KMS-11 (cell line): ENCODE data around the gene KCTD17.

Experiments used
- H2AFZ ChIP-seq: fragments of 200-600 bp; sonication (generic); 2 replicates; pipeline ENCODE4 v1.6.1; 2016; ENCODE audit warnings: antibody characterized with exemption, mixed run types, low read depth
- H3K27ac ChIP-seq: fragments of 200-600 bp; sonication (generic); 2 replicates; pipeline ENCODE4 v1.6.1; 2016; ENCODE audit warnings: mild to moderate bottlenecking, mixed run types
- H3K27me3 ChIP-seq: fragments of 200-600 bp; sonication (generic); 2 replicates; pipeline ENCODE4 v1.6.1; 2017; ENCODE audit warnings: mild to moderate bottlenecking, low read depth, mixed run types, moderate library complexity; ENCODE audit not compliant: insufficient read depth
- H3K36me3 ChIP-seq: fragments of 200-600 bp; sonication (generic); 2 replicates; pipeline ENCODE4 v1.6.1; 2017; ENCODE audit warnings: mild to moderate bottlenecking, mixed run types; ENCODE audit not compliant: insufficient read depth
- H3K4me1 ChIP-seq: fragments of 200-600 bp; sonication (generic); 2 replicates; pipeline ENCODE4 v1.6.1; 2016; ENCODE audit warnings: mild to moderate bottlenecking, low read depth, mixed run types; ENCODE audit not compliant: poor library complexity, severe bottlenecking
- H3K4me2 ChIP-seq: fragments of 200-600 bp; sonication (generic); 2 replicates; pipeline ENCODE4 v1.7.0; 2016; ENCODE audit warnings: mild to moderate bottlenecking, mixed run types
- H3K4me3 ChIP-seq: fragments of 200-600 bp; sonication (generic); IDR thresholded peaks from 2 replicates; pipeline ENCODE4 v1.6.1; 2017; ENCODE audit warnings: low read depth, low read length, mixed read lengths; ENCODE audit not compliant: insufficient read depth
- H3K79me2 ChIP-seq: fragments of 200-600 bp; sonication (generic); 2 replicates; pipeline ENCODE4 v1.6.1; 2016; ENCODE audit warnings: low read depth, mixed run types; ENCODE audit not compliant: insufficient read depth
- H3K9ac ChIP-seq: fragments of 200-600 bp; sonication (generic); 2 replicates; pipeline ENCODE4 v1.6.1; 2016; ENCODE audit warnings: mild to moderate bottlenecking, mixed run types
- H4K20me1 ChIP-seq: fragments of 200-600 bp; sonication (generic); 2 replicates; pipeline ENCODE4 v1.6.1; 2016; ENCODE audit warnings: mild to moderate bottlenecking, mixed run types; ENCODE audit not compliant: insufficient read depth
- CTCF ChIP-seq: fragments of 200-600 bp; sonication (generic); conservative IDR thresholded peaks from 2 replicates; pipeline ENCODE4 v1.6.1; 2017; ENCODE audit warnings: low read depth, mild to moderate bottlenecking, antibody characterized with exemption, low read length, moderate library complexity, mixed read lengths

KCTD17 gene

GRCh38 chr22:37083914-37084313 lies 32.4 kb downstream of the KCTD17 start:
- Histone ChIP-seq H3K4me3 (no peak overlapping the region), H3K36me3 (no peaks in the 10 kb centered on the region), H3K4me1 (no peaks in the 10 kb centered on the region), H2AFZ (no peak overlapping the region), H3K4me2 (no peak overlapping the region), H3K27ac (no peak overlapping the region), H3K79me2 (no peaks in the 10 kb centered on the region), H4K20me1 (no peaks in the 10 kb centered on the region), H3K9ac (no peak overlapping the region), H3K27me3 (peaks cover 15% of the 10 kb centered on the region; the same call in 1 of the 2 replicates)
- no peak for TF ChIP-seq CTCF

DNA sequence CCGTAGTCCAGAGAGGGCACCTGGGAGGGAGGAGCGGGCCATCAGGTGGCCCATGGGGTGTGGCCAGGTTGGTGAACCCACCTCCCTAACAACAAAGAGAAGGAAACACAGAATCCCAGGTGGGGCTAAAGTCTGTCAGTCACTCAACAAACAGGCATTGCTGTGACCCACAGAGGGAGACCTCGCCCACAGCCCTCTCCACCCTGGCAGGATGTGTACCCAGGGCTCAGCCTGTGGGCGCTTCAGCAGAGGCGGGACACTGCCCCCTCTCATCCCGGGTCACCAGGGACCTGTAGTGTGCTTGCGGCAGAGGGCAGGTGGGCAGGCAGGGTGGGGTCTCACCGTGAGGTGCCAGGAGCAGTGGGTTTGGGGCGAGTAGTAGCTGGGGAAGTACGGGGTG lies 32.8 kb downstream of the KCTD17 start:
- TF ChIP-seq CTCF = no peak
- H3K27ac ChIP-seq = no peak overlapping the region
- H3K79me2 ChIP-seq = no peaks in the 10 kb centered on the region
- H2AFZ ChIP-seq = no peak overlapping the region
- no peaks in the 10 kb centered on the region for H3K4me1 ChIP-seq
- no peaks in the 10 kb centered on the region for H4K20me1 ChIP-seq
- no peaks in the 10 kb centered on the region for H3K36me3 ChIP-seq
- H3K27me3 ChIP-seq = peaks cover 15% of the 10 kb centered on the region; the same call in 1 of the 2 replicates
- no peak overlapping the region for H3K4me2 ChIP-seq
- H3K4me3 ChIP-seq = no peak overlapping the region
- no peak overlapping the region for H3K9ac ChIP-seq

DNA sequence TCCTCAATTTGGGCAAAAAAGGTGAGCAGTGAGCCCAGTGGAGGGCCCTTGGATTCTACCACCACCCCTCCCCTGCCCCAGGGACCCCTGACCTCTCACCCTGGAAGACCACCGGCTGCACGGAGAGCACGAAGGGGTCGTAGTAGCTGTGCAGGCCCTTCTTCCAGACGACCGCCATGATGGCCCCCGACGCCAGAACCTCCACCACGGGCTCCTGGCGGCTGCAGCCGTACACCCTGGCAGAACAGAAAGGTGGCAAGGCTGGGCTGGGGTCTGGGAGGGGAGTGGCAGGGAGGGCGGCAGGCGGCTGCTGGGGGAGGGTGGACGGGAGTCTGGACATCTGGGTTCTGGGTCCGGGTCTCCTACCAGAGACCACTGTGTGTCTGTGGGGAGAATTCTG lies 34.6 kb downstream of the KCTD17 start:
- Histone ChIP-seq H4K20me1 (no peaks in the 10 kb centered on the region), H3K4me2 (no peak overlapping the region), H3K4me1 (no peaks in the 10 kb centered on the region), H2AFZ (no peak overlapping the region), H3K79me2 (no peaks in the 10 kb centered on the region), H3K27ac (no peak overlapping the region), H3K9ac (no peak overlapping the region), H3K36me3 (no peaks in the 10 kb centered on the region), H3K27me3 (peaks cover 15% of the 10 kb centered on the region; the same call in 1 of the 2 replicates), H3K4me3 (no peak overlapping the region)
- no peak for TF ChIP-seq CTCF

DNA sequence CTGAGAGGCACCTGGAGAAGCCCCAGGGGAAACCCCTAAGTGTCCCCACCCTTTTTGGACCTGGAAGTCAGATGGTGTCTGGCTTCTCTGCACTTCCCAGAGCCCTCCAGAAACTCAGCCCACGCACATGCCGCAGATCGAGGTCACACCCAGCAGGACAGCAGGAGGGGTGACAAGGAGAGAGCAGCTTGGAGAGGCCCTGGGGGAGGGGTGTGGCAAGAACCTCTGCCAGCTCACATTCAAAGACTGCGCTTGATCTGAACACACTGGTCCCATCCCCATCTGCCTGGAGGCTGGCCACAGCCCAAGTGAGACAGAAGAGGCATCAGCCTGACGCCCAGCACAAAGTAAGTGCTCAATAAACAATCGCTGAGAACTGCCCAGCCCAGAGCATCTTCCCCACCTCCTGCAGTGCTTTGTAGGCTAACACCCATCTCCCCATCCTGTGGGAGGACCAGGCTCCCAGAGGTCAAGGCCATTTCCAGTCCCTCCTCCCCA lies 36.6 kb downstream of the KCTD17 start:
- Histone ChIP-seq H3K79me2 (no peaks in the 10 kb centered on the region), H3K4me1 (no peaks in the 10 kb centered on the region), H2AFZ (no peak overlapping the region), H3K4me3 (no peak overlapping the region), H3K36me3 (no peaks in the 10 kb centered on the region), H3K27me3 (peaks cover 15% of the 10 kb centered on the region; the same call in 1 of the 2 replicates), H4K20me1 (no peaks in the 10 kb centered on the region), H3K9ac (no peak overlapping the region), H3K4me2 (no peak overlapping the region), H3K27ac (no peak overlapping the region)
- TF ChIP-seq CTCF = no peak
